ENCODE data around the gene DIAPH3. TPM values are rescaled to one million over a fixed set of nuclear protein-coding genes. Genes with fewer than 3 reads are reported as not detected.

DIAPH3 gene
- total and polyA plus RNA-seq, 2 of the 8 experiments (the other 6 are each of a cell fraction or from before 2014, with no cell fraction given) = 8.0 to 30.8 TPM

DNA sequence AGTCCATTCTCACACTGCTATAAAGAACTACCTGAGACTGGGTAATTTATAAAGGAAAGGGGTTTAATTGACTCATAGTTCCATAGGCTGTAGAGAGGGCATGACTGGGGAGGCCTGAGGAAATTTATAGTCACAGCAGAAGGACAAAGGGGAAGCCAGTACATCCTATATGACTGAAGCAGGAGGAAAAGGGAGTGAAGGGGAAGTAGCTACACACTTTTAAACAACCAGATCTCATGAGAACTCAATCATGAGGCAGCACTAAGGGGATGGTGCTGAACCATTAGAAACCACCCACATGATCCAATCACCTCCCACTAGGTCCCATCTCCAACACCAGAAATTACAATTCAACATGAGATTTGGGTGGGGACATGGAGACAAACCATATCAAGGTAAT lies 209.1 kb downstream of the DIAPH3 start:
- H4K20me1 ChIP-seq (replicated peaks in 1 of 2; ENCODE audit: control insufficient read depth in 1 of 2, insufficient read depth in 2 of 2, low read length in 2 of 2) = peaks cover 0 to 2% of the 10 kb centered on the region in 2 experiments
- no peak overlapping the region for H3K56ac ChIP-seq (replicated peaks; ENCODE audit: insufficient read length, low read depth, low read length)
- TF ChIP-seq, protein P1, sequence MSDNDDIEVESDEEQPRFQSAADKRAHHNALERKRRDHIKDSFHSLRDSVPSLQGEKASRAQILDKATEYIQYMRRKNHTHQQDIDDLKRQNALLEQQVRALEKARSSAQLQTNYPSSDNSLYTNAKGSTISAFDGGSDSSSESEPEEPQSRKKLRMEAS (IDR thresholded peaks at IDR 0.05) = no peak
- no peak for TF ChIP-seq RBBP5 (IDR thresholded peaks at IDR 0.05; ENCODE audit: borderline replicate concordance, low read depth, low read length)
- TF ChIP-seq CBX8 (IDR thresholded peaks at IDR 0.05; ENCODE audit: borderline replicate concordance, low read depth, low read length) = no peak
- TF ChIP-seq ZNF274 (IDR thresholded peaks at IDR 0.05; ENCODE audit: borderline replicate concordance, extremely low read depth, low read length) = no peak
- TF ChIP-seq, protein P2, sequence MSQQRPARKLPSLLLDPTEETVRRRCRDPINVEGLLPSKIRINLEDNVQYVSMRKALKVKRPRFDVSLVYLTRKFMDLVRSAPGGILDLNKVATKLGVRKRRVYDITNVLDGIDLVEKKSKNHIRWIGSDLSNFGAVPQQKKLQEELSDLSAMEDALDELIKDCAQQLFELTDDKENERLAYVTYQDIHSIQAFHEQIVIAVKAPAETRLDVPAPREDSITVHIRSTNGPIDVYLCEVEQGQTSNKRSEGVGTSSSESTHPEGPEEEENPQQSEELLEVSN (IDR thresholded peaks at IDR 0.05) = no peak
- no peak for TF ChIP-seq TBP (IDR thresholded peaks at IDR 0.05; ENCODE audit: low read depth, low read length)
- no peak for TF ChIP-seq PHF8 (conservative IDR thresholded peaks at IDR 0.05; ENCODE audit: low read depth, low read length)
- no peak for TF ChIP-seq EZH2 (IDR thresholded peaks at IDR 0.05; ENCODE audit: low read depth, low read length, severe bottlenecking)
- TF ChIP-seq, protein P3, sequence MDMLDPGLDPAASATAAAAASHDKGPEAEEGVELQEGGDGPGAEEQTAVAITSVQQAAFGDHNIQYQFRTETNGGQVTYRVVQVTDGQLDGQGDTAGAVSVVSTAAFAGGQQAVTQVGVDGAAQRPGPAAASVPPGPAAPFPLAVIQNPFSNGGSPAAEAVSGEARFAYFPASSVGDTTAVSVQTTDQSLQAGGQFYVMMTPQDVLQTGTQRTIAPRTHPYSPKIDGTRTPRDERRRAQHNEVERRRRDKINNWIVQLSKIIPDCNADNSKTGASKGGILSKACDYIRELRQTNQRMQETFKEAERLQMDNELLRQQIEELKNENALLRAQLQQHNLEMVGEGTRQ (IDR thresholded peaks at IDR 0.05; ENCODE audit: low read length) = no peak
- TF ChIP-seq SAP30 (IDR thresholded peaks at IDR 0.05; ENCODE audit: insufficient read depth, insufficient replicate concordance, low read length) = no peak
- no peak for TF ChIP-seq SP2 (IDR thresholded peaks at IDR 0.05; ENCODE audit: low read length)
- TF ChIP-seq JUND (IDR thresholded peaks at IDR 0.05; ENCODE audit: low read length) = no peak
- no peak for TF ChIP-seq CTBP2 (IDR thresholded peaks at IDR 0.05; ENCODE audit: borderline replicate concordance, insufficient read depth, insufficient read length, low read length)
- no peak overlapping the region for H3K9ac ChIP-seq (replicated peaks in 1 of 4; ENCODE audit: extremely low read depth in 1 of 4, low read depth in 3 of 4, low read length in 3 of 4)
- no peak overlapping the region for H3K4me3 ChIP-seq (ENCODE audit: extremely low read depth in 1 of 4, insufficient read depth in 2 of 4, low read depth in 3 of 4, low read length in 4 of 4)
- no peak overlapping the region for H3K18ac ChIP-seq (ENCODE audit: extremely low read depth, low read length)
- CTCF ChIA-PET (ENCODE audit: partially characterized antibody) = no interaction called here
- no peak overlapping the region for H3K4ac ChIP-seq (replicated peaks; ENCODE audit: insufficient read length, low read depth, low read length)
- H3K27ac ChIP-seq (ENCODE audit: low read depth, low read length) = no peak overlapping the region
- H2BK20ac ChIP-seq (ENCODE audit: low read length) = no peak overlapping the region
- no peaks in the 10 kb centered on the region for H3K79me2 ChIP-seq (ENCODE audit: control insufficient read depth in 1 of 2, insufficient read depth in 2 of 2, low read length in 2 of 2)
- no peak overlapping the region for H4K5ac ChIP-seq (ENCODE audit: insufficient read length, low read depth, low read length)
- H3K4me1 ChIP-seq (replicated peaks in 1 of 4; ENCODE audit: control insufficient read depth in 3 of 4, insufficient read depth in 4 of 4, low read length in 3 of 4) = no peaks in the 10 kb centered on the region
- no peak overlapping the region for H2BK12ac ChIP-seq (ENCODE audit: low read depth, low read length)
- no peak overlapping the region for H3K4me2 ChIP-seq (ENCODE audit: insufficient read depth in 1 of 2, low read depth in 2 of 2, low read length in 2 of 2)
- H3K79me1 ChIP-seq (ENCODE audit: low read depth, low read length) = no peaks in the 10 kb centered on the region
- no peak overlapping the region for H2AK5ac ChIP-seq (ENCODE audit: low read depth, low read length)
- H2BK5ac ChIP-seq (ENCODE audit: low read depth, low read length) = no peak overlapping the region
- no peak overlapping the region for H2BK120ac ChIP-seq (replicated peaks; ENCODE audit: low read depth, low read length)
- no peak overlapping the region for H2BK15ac ChIP-seq (ENCODE audit: low read length)
- no peak overlapping the region for H4K8ac ChIP-seq (ENCODE audit: extremely low read depth, insufficient read depth, low read length)
- H4K91ac ChIP-seq (replicated peaks; ENCODE audit: insufficient read length, low read length) = no peak overlapping the region
- H3K27me3 ChIP-seq (replicated peaks in 1 of 4; ENCODE audit: control insufficient read depth in 3 of 4, extremely low read depth in 1 of 4, insufficient read depth in 3 of 4, low read length in 3 of 4) = no peaks in the 10 kb centered on the region
- FAIRE-seq = no peak
- no peaks in the 10 kb centered on the region for H3K23me2 ChIP-seq (ENCODE audit: low read depth, low read length)
- no peak overlapping the region for H3K14ac ChIP-seq (ENCODE audit: insufficient read length)
- H3K36me3 ChIP-seq (ENCODE audit: control insufficient read depth in 2 of 4, insufficient read depth in 4 of 4, low read length in 3 of 4) = peaks cover 0 to 3% (median 0%) of the 10 kb centered on the region in 4 experiments; a peak in 2 of 8 replicates
- H3K9me3 ChIP-seq (ENCODE audit: insufficient read depth in 2 of 2, low read depth in 1 of 2, low read length in 1 of 2) = no peaks in the 10 kb centered on the region
- H2AFZ ChIP-seq (ENCODE audit: low read length) = no peak overlapping the region
- H3K23ac ChIP-seq (ENCODE audit: insufficient read length) = no peak overlapping the region
- POLR2A ChIA-PET (ENCODE audit: partially characterized antibody) = no interaction called here
- no peak for DNase-seq (ENCODE audit: low read depth in 1 of 2, low spot score in 2 of 2)

Measured in H1 (cell line).